ENCODE measurements around the gene MEP1B.
"Not testable (repeated sequence)": the region's sequence is repeated elsewhere in the genome, so short reads cannot be mapped to it uniquely, and the experiment has no call there.

The MEP1B gene

DNA sequence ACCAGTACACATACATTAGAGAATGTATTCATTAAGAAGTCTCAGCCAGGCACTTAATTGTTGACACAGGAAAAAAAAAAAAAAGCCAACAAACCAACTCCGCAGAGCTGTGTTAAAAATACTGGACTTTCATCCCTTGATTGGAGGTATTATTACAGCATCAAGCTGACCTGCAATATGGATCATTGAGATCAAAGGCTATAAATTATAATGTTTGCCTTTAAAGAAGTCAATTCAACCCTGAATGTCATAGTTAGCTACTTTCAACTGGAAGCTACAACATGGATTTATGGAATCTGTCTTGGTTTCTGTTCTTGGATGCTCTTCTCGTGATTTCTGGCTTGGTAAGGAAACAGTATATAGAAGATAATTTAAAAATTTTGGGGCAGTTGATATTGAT lies at the start of gene MEP1B:
Gene MEP1B (plus strand): TSS at position 250 of the 400 bp plus-strand sequence. CDS start 32 bp downstream, at position 282.
- Histone ChIP-seq H3K27me3 (ENCODE audit: control insufficient read depth, insufficient read depth, low read length) (no peaks in the 10 kb centered on the region), H3K27ac (ENCODE audit: low read depth, low read length) (no peak within 1 kb of the TSS), H3K4me3 (ENCODE audit: low read depth, low read length) (no peak within 1 kb of the TSS), H3K36me3 (ENCODE audit: control insufficient read depth, insufficient read depth, low read length) (no peaks in the 10 kb centered on the region), H3K9me3 (ENCODE audit: control insufficient read depth, insufficient read depth, low read length) (no peaks in the 10 kb centered on the region), H3K4me1 (ENCODE audit: control insufficient read depth, insufficient read depth, low read length) (no peaks in the 10 kb centered on the region), H3K9ac (ENCODE audit: low read depth, low read length) (no peak within 1 kb of the TSS)

DNA sequence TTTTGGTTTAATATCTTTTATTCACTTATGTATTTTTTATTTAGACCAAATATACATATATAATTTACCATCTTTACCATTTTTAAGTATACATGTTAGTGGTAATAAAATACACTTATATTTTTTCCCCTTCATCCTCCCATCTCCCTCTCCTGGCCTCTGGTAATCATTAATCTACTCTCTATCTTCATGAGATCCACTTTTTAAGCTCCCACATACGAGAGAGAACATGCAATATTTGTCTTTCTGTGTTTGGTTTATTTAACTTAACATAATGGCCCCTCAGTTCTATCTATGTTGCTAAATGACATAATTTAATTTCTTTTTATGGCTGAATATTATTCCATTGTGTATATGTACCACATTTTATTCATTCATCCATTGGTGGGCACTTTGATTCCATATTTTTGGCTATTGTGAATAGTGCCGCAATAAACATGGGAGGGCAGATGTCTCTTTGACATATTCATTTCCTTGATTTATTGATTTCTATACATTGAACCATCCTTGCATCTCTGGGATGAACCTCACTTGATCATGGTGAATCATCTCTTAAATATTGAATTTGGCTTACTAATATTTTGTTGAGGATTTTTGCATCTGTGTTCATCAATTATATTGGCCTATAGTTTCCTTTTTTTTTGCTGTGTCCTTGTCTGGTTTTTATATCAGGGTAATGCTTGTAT lies 41.5 kb upstream of the MEP1B start:
- no peak overlapping the region for H3K9ac ChIP-seq (ENCODE audit: low read depth, low read length)
- no peaks in the 10 kb centered on the region for H3K4me1 ChIP-seq (ENCODE audit: control insufficient read depth, insufficient read depth, low read length)
- H3K9me3 ChIP-seq (ENCODE audit: control insufficient read depth, insufficient read depth, low read length): no peaks in the 10 kb centered on the region
- H3K36me3 ChIP-seq (ENCODE audit: control insufficient read depth, insufficient read depth, low read length): no peaks in the 10 kb centered on the region
- H3K27ac ChIP-seq (ENCODE audit: low read depth, low read length): no peak overlapping the region
- no peaks in the 10 kb centered on the region for H3K27me3 ChIP-seq (ENCODE audit: control insufficient read depth, insufficient read depth, low read length)
- H3K4me3 ChIP-seq (ENCODE audit: low read depth, low read length): no peak overlapping the region

DNA sequence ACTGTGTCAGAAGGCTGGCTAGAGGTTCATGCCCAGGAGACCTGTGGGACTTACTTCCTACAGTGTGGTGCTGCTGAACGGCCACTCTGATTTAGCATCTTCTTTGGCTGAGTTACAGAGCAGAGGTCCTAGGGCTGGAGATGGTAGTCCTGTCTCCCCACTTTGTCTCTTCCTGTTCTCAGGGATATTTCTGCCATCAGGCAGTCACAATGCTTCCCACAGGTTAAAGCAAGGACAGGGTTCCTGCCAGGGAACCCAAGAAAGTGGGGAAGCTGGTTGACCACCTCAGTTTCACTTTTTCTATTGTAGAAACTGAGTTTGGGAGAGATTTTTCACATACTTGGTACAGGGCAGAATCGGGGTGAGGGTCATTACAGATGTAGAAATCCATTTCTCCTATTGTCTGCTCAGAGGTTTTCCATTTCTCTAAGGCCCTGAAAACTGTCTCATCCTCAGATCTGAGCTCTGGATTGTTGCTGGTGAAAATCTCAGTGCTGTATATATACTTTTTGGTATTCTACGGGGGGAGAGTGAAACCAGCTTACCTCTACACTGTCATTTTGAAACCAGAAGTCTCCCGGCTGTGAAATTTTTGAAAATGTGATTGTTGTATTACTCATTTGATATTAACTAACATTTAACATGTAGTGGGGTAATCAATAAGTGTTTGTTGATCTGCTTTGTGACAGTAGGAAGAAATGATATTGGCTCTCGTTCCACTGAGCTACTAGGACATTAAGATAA lies 37.0 kb upstream of the MEP1B start:
- Histone ChIP-seq H3K27ac (ENCODE audit: low read depth, low read length) (no peak overlapping the region), H3K9me3 (ENCODE audit: control insufficient read depth, insufficient read depth, low read length) (no peaks in the 10 kb centered on the region), H3K36me3 (ENCODE audit: control insufficient read depth, insufficient read depth, low read length) (no peaks in the 10 kb centered on the region), H3K9ac (ENCODE audit: low read depth, low read length) (no peak overlapping the region), H3K4me1 (ENCODE audit: control insufficient read depth, insufficient read depth, low read length) (0 out of 2 replicates have a peak, but pooled peaks cover 3% of the 10 kb centered on the region), H3K27me3 (ENCODE audit: control insufficient read depth, insufficient read depth, low read length) (no peaks in the 10 kb centered on the region), H3K4me3 (ENCODE audit: low read depth, low read length) (no peak overlapping the region)

DNA sequence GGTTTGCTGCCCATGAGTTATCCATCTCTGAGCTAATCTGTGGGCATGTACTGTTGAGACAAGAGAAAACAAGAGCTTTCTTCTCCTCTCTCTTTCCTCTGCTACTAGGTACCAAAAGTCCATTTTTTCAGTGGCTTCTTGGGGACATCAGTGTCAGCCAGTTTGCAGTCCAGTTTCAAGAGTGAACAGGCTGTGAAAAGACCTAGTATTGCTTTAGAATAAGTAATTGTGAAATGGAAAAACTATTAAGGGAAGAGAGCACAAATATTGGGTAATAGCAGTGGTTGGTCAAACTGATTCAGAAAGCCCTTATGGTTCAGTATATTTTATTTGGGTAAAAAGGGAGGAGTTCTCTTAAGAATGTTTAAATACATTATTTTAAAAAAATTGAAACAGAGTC lies 33.0 kb upstream of the MEP1B start:
- Histone ChIP-seq H3K4me1 (ENCODE audit: control insufficient read depth, insufficient read depth, low read length) (0 out of 2 replicates have a peak, but pooled peaks cover 3% of the 10 kb centered on the region), H3K36me3 (ENCODE audit: control insufficient read depth, insufficient read depth, low read length) (no peaks in the 10 kb centered on the region), H3K9ac (ENCODE audit: low read depth, low read length) (no peak overlapping the region), H3K4me3 (ENCODE audit: low read depth, low read length) (no peak overlapping the region), H3K27ac (ENCODE audit: low read depth, low read length) (no peak overlapping the region), H3K27me3 (ENCODE audit: control insufficient read depth, insufficient read depth, low read length) (no peaks in the 10 kb centered on the region), H3K9me3 (ENCODE audit: control insufficient read depth, insufficient read depth, low read length) (no peaks in the 10 kb centered on the region)

DNA sequence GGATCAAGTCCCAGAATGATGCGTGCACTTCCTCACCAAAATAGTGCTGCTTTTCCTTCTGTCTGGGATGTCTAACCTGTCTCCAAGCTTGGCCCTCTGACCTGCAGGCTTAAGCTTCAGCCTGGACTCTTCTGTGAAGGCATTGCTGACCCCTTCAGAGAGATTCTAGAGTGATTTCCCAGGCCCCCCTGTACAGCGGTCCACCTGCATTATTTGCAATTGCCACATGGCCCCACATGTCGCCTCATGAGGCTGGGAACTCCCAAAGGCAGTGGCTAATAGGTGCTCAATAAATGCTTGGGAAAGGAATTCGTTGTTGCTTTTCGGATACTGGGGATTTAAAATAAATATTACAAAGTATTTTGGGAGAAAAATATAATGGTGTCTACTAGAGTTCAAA lies 32.3 kb upstream of the MEP1B start:
- Histone ChIP-seq H3K9me3 (ENCODE audit: control insufficient read depth, insufficient read depth, low read length) (no peaks in the 10 kb centered on the region), H3K36me3 (ENCODE audit: control insufficient read depth, insufficient read depth, low read length) (no peaks in the 10 kb centered on the region), H3K9ac (ENCODE audit: low read depth, low read length) (no peak overlapping the region), H3K27me3 (ENCODE audit: control insufficient read depth, insufficient read depth, low read length) (no peaks in the 10 kb centered on the region), H3K4me1 (ENCODE audit: control insufficient read depth, insufficient read depth, low read length) (0 out of 2 replicates have a peak, but pooled peaks cover 3% of the 10 kb centered on the region), H3K4me3 (ENCODE audit: low read depth, low read length) (no peak overlapping the region), H3K27ac (ENCODE audit: low read depth, low read length) (no peak overlapping the region)

DNA sequence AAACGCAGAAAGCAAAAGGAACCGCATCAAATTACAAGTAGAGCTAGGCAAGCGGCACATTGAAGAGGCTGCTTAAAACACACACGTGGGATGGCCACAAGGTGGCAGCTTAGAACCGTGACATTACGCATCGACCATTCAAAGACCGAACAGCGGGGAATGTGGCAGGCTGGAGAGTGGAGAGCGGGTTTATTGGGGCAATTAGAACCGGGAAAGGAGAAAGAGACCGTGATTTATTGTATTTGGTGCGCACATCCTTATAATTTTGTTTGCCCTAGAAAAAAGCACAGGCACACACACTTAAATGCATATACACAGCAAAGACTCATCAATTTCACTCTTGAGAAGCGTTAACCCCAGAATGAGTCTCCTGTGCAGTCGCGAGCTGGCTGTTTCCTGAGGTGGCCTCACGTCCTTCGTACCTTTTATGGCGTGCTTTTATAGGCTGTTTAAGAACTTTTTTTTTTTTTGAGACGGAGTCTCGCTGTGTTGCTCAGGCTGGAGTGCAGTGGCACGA lies 31.7 kb upstream of the MEP1B start:
- Histone ChIP-seq H3K4me3 (ENCODE audit: low read depth, low read length) (peak overlapping the region; percentile 32; the same call in 1 of the 2 replicates), H3K27ac (ENCODE audit: low read depth, low read length) (no peak overlapping the region), H3K27me3 (ENCODE audit: control insufficient read depth, insufficient read depth, low read length) (no peaks in the 10 kb centered on the region), H3K36me3 (ENCODE audit: control insufficient read depth, insufficient read depth, low read length) (no peaks in the 10 kb centered on the region), H3K9ac (ENCODE audit: low read depth, low read length) (no peak overlapping the region), H3K4me1 (ENCODE audit: control insufficient read depth, insufficient read depth, low read length) (0 out of 2 replicates have a peak, but pooled peaks cover 3% of the 10 kb centered on the region), H3K9me3 (ENCODE audit: control insufficient read depth, insufficient read depth, low read length) (no peaks in the 10 kb centered on the region)

DNA sequence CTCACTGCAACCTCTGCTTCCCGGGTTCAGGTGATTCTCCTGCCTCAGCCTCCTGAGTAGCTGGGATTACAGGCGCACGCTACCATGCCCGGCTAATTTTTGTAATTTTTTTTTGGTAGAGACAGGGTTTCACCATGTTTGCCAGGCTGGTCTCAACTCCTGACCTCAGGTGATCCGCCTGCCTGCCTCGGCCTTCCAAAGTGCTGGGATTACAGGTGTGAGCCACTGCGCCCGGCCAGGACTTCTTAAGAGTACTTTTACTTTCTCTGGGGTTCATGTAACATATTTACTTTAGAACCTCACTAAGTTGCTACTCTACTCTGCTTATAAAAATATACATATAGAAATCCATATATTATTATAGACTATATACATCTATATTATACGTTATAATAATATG lies 31.2 kb upstream of the MEP1B start:
- H3K9me3 ChIP-seq (ENCODE audit: control insufficient read depth, insufficient read depth, low read length); H3K4me3 ChIP-seq (ENCODE audit: low read depth, low read length); H3K4me1 ChIP-seq (ENCODE audit: control insufficient read depth, insufficient read depth, low read length); H3K36me3 ChIP-seq (ENCODE audit: control insufficient read depth, insufficient read depth, low read length); H3K9ac ChIP-seq (ENCODE audit: low read depth, low read length); H3K27ac ChIP-seq (ENCODE audit: low read depth, low read length); H3K27me3 ChIP-seq (ENCODE audit: control insufficient read depth, insufficient read depth, low read length): not testable (repeated sequence)

DNA sequence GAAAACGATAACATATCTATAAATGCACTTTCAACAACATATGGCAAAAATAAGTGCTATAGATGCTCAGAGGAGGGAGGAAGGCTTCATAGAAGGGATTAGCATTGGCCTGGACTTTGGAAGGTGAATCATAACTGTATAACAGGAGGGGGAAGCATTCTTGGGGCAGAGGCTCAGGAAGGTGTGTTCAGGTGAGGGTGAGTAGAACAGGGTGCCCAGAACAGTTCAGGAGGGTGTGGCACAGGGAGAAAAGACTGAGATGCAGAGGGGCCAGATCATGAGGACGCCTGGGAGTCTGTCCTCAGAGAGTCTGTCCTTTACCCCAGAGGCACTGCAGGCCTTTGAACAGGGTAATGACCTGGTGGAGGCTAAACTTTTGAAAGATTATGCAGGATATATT lies 29.3 kb upstream of the MEP1B start:
- Histone ChIP-seq H3K27ac (ENCODE audit: low read depth, low read length) (no peak overlapping the region), H3K4me3 (ENCODE audit: low read depth, low read length) (no peak overlapping the region), H3K9me3 (ENCODE audit: control insufficient read depth, insufficient read depth, low read length) (no peaks in the 10 kb centered on the region), H3K4me1 (ENCODE audit: control insufficient read depth, insufficient read depth, low read length) (0 out of 2 replicates have a peak, but pooled peaks cover 3% of the 10 kb centered on the region), H3K36me3 (ENCODE audit: control insufficient read depth, insufficient read depth, low read length) (no peaks in the 10 kb centered on the region), H3K27me3 (ENCODE audit: control insufficient read depth, insufficient read depth, low read length) (no peaks in the 10 kb centered on the region), H3K9ac (ENCODE audit: low read depth, low read length) (no peak overlapping the region)

DNA sequence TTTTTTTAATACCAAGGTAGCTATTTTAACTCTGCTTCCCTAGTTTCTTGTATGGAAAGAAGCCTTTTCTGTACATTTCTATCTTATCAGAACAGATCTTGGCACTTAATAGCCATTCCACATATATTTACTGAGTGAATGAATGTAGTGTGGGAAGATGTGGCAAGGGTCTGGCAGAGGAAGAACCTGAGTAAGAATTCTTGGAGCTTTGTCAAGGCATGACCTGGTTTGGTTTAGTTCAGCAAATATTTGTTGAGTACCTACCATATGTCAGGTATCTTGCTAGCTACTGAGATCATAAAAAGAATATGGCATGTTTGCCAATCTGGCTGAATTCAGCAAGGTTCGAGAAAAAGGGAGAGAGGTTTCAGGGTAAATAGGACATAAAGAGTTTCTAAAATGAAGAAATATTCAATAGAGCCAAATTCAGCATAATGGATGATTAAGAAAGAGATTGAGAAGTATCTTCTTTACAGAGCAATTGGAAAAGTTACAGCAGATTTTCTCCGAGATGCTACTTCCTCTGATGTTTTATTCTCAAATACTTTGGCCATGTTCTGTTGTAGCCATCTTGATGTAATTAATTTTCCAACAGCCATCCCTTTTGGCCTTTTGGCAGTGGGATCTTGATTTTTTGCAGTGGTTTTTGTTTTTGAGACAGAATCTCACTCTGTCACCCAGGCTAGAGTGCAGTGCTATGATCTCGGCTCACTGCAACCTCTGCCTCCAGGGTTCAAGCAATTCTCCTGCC lies 21.7 kb upstream of the MEP1B start:
- H3K36me3 ChIP-seq (ENCODE audit: control insufficient read depth, insufficient read depth, low read length): no peaks in the 10 kb centered on the region
- H3K4me3 ChIP-seq (ENCODE audit: low read depth, low read length): no peak overlapping the region
- no peaks in the 10 kb centered on the region for H3K27me3 ChIP-seq (ENCODE audit: control insufficient read depth, insufficient read depth, low read length)
- H3K4me1 ChIP-seq (ENCODE audit: control insufficient read depth, insufficient read depth, low read length): no peaks in the 10 kb centered on the region
- no peaks in the 10 kb centered on the region for H3K9me3 ChIP-seq (ENCODE audit: control insufficient read depth, insufficient read depth, low read length)
- H3K9ac ChIP-seq (ENCODE audit: low read depth, low read length): no peak overlapping the region
- no peak overlapping the region for H3K27ac ChIP-seq (ENCODE audit: low read depth, low read length)

DNA sequence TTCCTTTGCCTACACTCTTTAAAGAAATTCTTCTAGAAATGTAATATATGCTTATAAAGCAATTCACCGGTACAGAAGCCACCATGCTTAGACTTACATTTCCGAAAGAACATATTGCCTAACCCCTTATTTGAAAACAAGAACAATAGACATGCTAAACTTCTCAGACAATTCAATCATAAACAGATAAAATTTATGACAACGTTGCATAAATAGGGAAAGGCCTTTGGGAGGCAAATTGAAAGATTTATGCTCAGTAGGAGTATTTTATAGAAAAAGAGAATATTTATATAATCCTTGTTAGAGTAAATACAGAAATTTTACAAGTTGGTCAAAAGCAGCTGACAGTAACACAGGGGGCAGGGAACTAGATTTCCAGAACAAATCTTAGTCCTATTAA lies 16.2 kb upstream of the MEP1B start:
- Histone ChIP-seq H3K27ac (ENCODE audit: low read depth, low read length) (no peak overlapping the region), H3K4me1 (ENCODE audit: control insufficient read depth, insufficient read depth, low read length) (no peaks in the 10 kb centered on the region), H3K27me3 (ENCODE audit: control insufficient read depth, insufficient read depth, low read length) (no peaks in the 10 kb centered on the region), H3K9ac (ENCODE audit: low read depth, low read length) (no peak overlapping the region), H3K36me3 (ENCODE audit: control insufficient read depth, insufficient read depth, low read length) (no peaks in the 10 kb centered on the region), H3K9me3 (ENCODE audit: control insufficient read depth, insufficient read depth, low read length) (no peaks in the 10 kb centered on the region), H3K4me3 (ENCODE audit: low read depth, low read length) (no peak overlapping the region)
